ENCODE data around the gene TLCD3A.
"Not testable (repeated sequence)": the region's sequence is repeated elsewhere in the genome, so short reads cannot be mapped to it uniquely, and the experiment has no call there.

Gene TLCD3A

DNA sequence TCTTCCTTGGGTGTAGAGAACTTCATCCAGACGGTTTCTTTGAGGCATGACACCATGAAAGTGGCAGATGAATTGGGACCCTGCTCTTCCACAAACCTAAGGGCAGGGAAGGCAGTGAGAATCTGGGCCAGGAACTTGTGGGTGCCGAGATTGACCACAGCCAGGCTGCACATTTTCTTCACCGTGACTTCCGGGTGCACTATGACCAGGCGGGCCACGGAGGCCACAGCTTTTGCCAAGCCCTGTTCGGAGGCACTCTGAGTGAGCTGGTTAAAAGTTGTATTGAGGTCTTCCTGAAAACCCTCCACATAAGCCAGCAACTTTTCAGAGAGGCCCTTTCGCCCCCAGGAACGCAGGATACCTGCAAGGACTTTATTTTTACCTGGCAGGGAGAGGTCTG lies 13.8 kb downstream of the TLCD3A start:
- H3K27ac ChIP-seq = no peak overlapping the region
- DNase-seq (ENCODE audit: low read depth, low spot score) = no peak

DNA sequence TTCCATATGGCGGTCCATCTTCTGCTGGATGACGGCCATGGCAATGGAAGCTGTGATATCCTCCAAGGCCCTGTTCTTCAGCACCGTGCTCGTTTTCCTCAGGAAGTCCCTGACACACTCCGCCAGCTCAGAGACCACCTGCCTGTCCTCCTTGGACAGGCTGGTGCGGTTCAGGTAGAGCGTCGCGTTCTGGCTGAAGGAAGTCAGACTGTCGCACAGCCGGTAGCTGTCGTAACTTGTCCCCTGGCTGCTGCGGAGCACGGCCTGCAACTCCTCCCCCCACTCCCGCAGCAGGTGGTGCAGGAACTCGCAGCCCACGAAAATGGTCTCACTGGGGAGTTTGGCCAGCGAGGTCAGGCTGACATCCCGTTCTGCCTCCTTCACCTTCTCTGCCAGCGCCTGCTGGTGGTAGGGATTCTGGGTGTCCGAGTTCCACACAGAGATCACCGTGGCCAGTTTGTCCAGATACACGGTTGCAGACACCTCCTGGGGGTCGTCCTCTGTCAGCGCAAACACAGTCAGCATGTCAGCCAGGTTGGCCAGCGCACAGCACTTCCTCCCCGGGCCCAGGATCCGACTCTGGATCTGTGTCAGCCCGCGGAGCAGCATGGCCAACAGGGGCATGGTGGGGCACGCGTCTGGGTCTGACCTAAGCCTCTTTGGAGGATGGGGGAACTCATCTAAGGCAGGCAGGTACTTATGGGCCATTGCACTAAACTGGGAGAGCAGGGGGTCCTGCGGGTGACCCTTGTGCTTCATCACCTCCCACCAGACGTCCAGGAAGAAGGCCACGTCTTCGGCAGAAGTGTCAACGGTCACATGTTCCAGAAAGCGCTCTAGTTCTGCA lies 14.6 kb downstream of the TLCD3A start:
- DNase-seq (ENCODE audit: low read depth, low spot score) = no peak
- H3K27ac ChIP-seq = no peak overlapping the region

GRCh38 chr17:748604-749003 lies 16.2 kb downstream of the TLCD3A start:
- not testable (repeated sequence) for DNase-seq (ENCODE audit: low read depth, low spot score); H3K27ac ChIP-seq

DNA sequence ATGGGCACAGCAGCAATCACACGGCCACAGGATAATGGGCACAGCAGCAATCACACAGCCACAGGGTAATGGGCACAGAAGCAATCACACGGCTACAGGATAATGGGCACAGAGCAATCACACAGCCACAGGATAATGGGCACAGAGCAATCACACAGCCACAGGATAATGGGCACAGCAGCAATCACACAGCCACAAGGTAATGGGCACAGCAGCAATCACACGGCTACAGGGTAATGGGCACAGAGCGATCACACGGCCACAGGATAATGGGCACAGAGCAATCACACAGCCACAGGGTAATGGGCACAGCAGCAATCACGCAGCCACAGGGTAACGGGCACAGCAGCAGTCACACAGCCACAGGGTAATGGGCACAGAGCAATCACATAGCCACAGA lies 17.0 kb downstream of the TLCD3A start:
- H3K27ac ChIP-seq; DNase-seq (ENCODE audit: low read depth, low spot score): not testable (repeated sequence)

- DNase-seq (ENCODE audit: low read depth, low spot score) = no peak
- no peak overlapping the region for H3K27ac ChIP-seq
These were observed 18.1 kb downstream of the TLCD3A start for GRCh38 chr17:750431-751037.

DNA sequence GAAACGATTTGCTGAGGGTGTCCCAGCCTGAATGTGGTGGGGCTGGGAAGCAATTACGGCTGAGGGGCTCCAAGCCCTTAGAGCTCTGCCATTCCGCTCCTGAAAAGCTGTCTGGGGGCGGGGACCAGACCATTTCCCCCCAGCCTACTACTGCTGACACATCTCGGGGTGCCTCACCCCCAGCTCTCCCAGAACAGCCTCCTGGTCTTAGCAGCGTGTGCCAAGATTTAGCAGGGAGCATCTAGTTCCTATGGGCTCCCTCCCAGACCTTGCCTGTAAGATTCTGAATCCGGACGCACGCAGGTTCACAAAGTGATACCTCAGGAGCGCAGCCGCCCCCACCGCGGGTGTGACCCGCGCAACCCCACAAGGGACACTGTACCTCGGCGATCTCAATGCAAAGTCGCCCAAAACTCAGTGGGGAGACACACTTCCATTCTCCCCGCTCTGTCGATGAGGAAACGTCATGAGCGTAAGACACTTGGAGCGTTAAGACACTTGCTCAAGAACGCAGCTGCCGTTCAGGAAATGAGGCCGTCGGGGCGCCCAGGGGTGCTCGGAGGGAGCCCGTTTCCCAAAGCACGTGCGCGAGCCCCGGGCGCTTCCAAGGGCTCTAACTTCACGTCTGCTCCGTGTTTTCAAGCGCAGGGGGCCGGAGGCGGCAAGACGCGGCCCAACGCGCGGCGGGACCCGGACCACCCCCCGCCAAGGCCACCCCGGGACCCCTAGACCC lies 19.0 kb downstream of the TLCD3A start:
- no peak for DNase-seq (ENCODE audit: low read depth, low spot score)
- H3K27ac ChIP-seq = peak overlapping the region; percentile 9

DNA sequence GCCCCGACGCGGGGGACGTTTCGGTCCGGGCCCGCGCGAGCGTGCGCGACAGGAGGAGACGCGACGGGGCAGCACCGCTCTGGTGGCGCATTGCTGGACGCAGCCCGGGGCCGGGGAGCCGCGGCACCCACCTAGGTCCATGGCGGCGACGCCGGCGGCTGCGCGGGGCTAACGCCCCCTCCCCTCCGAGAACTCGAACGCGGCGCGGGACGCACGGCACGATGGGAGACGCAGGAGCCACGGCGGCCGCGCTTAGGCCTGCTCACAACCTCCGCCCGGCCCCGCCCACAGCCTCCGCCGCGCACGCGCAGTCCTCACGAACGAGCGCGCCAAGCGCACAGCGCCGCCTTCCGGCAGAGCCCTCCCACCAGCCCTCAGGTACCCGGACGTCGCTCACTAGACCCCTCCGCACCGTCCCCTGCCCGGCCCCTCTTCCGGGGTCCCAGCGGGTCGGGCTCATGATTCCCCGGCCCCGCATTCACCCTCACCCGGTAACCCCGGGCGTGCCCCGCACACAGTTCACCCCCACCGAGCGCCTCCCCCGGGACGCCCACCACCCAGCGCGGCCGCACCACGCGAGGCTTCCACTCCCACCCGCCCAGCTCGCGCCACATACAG lies 19.7 kb downstream of the TLCD3A start, which contains the start of gene GEMIN4:
TSS of gene GEMIN4 (minus strand) at position 263 of the 618 bp plus-strand sequence. CDS start at position 141, 122 bp downstream.
- no peak for DNase-seq (ENCODE audit: low read depth, low spot score)
- H3K27ac ChIP-seq = peak within 1 kb of the TSS; percentile 9

DNA sequence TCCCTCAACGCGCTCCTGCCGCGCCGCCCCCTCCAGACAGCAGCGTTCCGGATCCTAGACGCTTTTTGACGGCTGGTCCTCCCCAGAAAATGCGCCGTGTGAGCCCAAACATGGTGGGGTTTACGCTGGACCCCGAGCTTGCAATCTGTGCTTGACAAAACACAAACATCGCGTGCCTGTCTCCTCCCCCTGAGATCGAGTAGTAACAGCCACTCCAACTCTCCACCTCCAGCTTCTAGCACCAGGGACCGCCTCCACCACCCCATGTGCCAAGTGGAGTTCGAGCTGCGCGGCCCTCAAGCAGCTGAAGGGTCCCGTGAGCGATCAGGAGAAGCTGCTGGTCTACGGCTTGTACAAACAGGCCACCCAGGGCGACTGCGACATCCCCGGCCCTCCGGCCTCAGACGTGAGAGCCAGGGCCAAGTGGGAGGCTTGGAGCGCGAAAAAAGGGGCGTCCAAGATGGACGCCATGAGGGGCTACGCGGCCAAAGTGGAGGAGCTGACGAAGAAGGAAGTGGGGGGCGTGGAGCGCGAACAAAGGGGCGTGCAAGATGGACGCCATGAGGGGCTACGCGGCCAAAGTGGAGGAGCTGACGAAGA lies 20.3 kb downstream of the TLCD3A start:
- H3K27ac ChIP-seq = no peak overlapping the region
- DNase-seq (ENCODE audit: low read depth, low spot score) = no peak

- DNase-seq (ENCODE audit: low read depth, low spot score) = no peak
- H3K27ac ChIP-seq = no peak overlapping the region
These were observed 21.0 kb downstream of the TLCD3A start for GRCh38 chr17:753418-753817.

DNA sequence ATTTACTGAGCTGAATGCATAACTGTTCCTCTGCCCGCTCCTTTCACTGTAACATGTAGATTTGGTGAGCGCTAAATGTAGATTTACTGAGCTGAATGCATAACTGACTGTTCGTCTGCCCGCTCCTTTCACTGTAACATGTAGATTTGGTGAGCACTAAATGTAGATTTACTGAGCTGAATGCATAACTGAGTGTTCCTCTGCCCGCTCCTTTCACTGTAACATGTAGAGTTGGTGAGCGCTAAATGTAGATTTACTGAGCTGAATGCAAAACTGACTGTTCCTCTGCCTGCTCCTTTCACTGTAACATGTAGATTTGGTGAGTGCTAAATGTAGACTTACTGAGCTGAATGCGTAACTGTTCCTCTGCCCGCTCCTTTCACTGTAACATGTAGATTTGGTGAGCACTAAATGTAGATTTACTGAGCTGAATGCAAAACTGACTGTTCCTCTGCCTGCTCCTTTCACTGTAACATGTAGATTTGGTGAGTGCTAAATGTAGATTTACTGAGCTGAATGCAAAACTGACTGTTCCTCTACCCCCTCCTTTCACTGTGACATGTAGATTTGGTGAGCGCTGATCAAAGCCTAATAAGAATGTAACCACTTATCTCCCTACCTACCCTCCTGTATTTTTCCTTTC lies 23.0 kb downstream of the TLCD3A start:
- not testable (repeated sequence) for DNase-seq (ENCODE audit: low read depth, low spot score); H3K27ac ChIP-seq

DNA sequence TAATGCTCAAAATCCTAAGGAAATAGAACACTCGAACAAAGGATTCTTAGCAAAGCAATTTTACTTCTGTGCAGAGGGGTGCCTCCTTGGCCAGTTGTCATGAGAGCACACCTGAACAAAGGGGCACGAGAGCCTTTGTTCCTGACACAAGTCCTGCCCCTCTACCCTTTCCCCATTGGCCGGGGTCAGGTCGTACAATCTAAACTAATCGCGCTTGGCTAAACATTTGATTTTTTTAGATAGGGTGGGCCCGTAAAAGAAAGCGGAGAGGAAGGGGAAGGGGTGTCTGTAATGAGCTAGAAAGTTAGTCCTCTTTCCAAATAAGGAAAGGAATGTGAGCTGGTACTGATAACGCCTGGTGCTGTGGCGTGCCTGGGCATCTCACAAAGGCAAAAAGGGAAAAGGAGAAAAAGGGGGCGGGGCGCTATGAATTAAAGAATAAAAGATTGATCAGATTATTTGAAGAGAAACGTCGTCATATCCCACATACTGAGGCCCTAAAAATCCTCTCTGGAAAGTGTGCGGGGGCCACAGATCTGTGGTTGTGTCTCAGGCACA lies 23.7 kb downstream of the TLCD3A start:
- DNase-seq (ENCODE audit: low read depth, low spot score); H3K27ac ChIP-seq: not testable (repeated sequence)

GRCh38 chr17:759964-760363 lies 27.6 kb downstream of the TLCD3A start:
- H3K27ac ChIP-seq = no peak overlapping the region
- DNase-seq (ENCODE audit: low read depth, low spot score) = no peak

- no peak overlapping the region for H3K27ac ChIP-seq
- no peak for DNase-seq (ENCODE audit: low read depth, low spot score)
These were observed 28.0 kb downstream of the TLCD3A start for GRCh38 chr17:760371-760770.

DNA sequence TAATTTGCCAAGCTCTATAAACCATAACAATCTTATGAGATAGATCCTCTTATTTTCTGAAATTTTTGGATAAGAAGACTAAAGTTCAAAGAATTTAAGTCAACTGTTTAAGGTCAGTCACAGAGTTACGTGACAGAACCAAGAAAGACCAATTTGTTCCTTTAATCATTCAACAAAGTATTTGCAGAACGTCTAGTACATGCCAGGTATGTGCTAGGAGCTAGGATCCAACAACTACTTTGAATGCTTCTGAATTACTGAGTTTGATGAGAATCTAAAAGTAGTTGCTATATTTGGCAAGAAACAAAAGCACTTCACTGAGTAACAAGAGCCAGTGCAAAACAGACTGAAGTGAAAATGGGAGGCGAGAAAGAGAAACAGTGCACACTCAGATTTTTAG lies 34.7 kb downstream of the TLCD3A start:
- no peak overlapping the region for H3K27ac ChIP-seq
- DNase-seq (ENCODE audit: low read depth, low spot score) = no peak

DNA sequence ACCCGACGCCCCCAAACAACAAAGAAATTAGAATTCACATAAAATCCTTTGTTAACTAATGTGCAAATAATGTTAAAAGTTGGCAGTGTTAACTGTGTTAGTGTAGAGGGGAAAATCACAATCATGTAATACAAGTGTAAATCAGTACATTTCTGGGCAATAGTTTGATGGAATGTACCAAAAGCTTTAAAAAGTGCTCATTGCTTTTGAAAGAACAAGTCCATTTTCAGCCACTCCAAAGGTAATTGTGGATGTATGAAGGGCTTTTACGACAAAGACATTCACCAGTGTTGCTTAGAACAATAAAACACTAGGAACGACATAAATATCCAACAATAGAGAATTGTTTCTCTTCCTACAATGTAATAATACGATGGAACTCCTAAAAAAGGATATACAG lies 40.6 kb downstream of the TLCD3A start:
- H3K27ac ChIP-seq = no peak overlapping the region
- DNase-seq (ENCODE audit: low read depth, low spot score) = no peak

GRCh38 chr17:773467-774312 lies 41.3 kb downstream of the TLCD3A start:
- H3K27ac ChIP-seq = no peak overlapping the region
- no peak for DNase-seq (ENCODE audit: low read depth, low spot score)

DNA sequence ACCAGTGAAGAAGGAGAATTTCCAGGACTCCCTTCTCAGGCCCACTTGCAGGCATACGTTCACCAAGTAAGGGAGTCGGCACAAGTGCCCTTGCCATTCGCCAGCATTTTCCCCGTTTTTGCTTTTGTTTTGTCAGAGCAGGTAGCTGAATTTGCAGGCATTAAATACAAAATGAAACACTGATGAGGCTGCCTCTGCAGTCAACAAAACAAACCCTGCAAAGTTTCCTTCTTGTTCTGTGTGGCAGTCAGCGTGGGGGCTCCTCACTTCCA lies 41.9 kb downstream of the TLCD3A start:
- H3K27ac ChIP-seq = no peak overlapping the region
- no peak for DNase-seq (ENCODE audit: low read depth, low spot score)

DNA sequence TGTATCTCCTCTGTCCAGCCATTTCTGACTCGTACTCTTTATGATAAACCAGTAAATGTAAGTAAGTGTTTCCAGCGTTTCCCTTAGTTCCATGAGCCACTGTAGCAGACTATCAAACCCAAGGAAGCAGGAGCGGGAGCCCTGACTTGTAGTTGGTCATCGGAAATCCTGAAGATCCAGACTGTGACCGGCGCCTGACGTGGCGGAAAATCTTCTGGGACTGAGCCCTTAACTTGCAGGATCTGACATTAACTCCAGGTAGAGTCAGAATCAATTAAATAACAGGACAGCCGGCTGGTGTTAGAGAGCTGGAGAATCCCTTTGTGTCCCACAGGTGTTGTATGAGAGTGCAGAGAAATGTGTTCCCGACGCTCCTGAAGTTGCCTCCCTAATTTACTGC lies 45.7 kb downstream of the TLCD3A start:
- DNase-seq (ENCODE audit: low read depth, low spot score) = no peak
- H3K27ac ChIP-seq = no peak overlapping the region
